ENCODE results near the gene RFX1.

RFX1 gene

GRCh38 chr19:13960863-13961784, 45.0 kb downstream of the RFX1 start:
- Histone ChIP-seq H3K4me1 (no peaks in the 10 kb centered on the region), H3K27me3 (ENCODE audit: control insufficient read depth, insufficient read depth, low read length) (no peaks in the 10 kb centered on the region), H3K4me2 (ENCODE audit: low read length) (no peak overlapping the region), H3K4me3 (ENCODE audit: low read depth, low read length) (no peak overlapping the region), H3K36me3 (ENCODE audit: control insufficient read depth, insufficient read depth, low read length) (no peaks in the 10 kb centered on the region), H3K79me2 (no peaks in the 10 kb centered on the region), H2AFZ (no peak overlapping the region), H3K9ac (no peak overlapping the region), H3K9me3 (ENCODE audit: control insufficient read depth, low read length) (no peaks in the 10 kb centered on the region), H3K27ac (no peak overlapping the region)
- TF ChIP-seq, protein P1, sequence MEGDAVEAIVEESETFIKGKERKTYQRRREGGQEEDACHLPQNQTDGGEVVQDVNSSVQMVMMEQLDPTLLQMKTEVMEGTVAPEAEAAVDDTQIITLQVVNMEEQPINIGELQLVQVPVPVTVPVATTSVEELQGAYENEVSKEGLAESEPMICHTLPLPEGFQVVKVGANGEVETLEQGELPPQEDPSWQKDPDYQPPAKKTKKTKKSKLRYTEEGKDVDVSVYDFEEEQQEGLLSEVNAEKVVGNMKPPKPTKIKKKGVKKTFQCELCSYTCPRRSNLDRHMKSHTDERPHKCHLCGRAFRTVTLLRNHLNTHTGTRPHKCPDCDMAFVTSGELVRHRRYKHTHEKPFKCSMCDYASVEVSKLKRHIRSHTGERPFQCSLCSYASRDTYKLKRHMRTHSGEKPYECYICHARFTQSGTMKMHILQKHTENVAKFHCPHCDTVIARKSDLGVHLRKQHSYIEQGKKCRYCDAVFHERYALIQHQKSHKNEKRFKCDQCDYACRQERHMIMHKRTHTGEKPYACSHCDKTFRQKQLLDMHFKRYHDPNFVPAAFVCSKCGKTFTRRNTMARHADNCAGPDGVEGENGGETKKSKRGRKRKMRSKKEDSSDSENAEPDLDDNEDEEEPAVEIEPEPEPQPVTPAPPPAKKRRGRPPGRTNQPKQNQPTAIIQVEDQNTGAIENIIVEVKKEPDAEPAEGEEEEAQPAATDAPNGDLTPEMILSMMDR (IDR thresholded peaks at IDR 0.05) = no peak

- H3K36me3 ChIP-seq (ENCODE audit: control insufficient read depth, insufficient read depth, low read length) = no peaks in the 10 kb centered on the region
- H3K79me2 ChIP-seq = no peaks in the 10 kb centered on the region
- H3K4me3 ChIP-seq (ENCODE audit: low read depth, low read length) = no peak overlapping the region
- H3K4me1 ChIP-seq = no peaks in the 10 kb centered on the region
- TF ChIP-seq, protein P1 (IDR thresholded peaks at IDR 0.05) = peak; percentile 38
- no peaks in the 10 kb centered on the region for H3K9me3 ChIP-seq (ENCODE audit: control insufficient read depth, low read length)
- no peak overlapping the region for H3K27ac ChIP-seq
- H2AFZ ChIP-seq = no peak overlapping the region
- no peaks in the 10 kb centered on the region for H3K27me3 ChIP-seq (ENCODE audit: control insufficient read depth, insufficient read depth, low read length)
- no peak overlapping the region for H3K4me2 ChIP-seq (ENCODE audit: low read length)
- H3K9ac ChIP-seq = no peak overlapping the region
Measured at GRCh38 chr19:13959962-13960862, 45.9 kb downstream of the RFX1 start.

GRCh38 chr19:13959141-13959961, 46.8 kb downstream of the RFX1 start:
- TF ChIP-seq, protein P1 (IDR thresholded peaks at IDR 0.05) = no peak
- Histone ChIP-seq H3K4me3 (ENCODE audit: low read depth, low read length) (no peak overlapping the region), H3K4me2 (ENCODE audit: low read length) (no peak overlapping the region), H3K36me3 (ENCODE audit: control insufficient read depth, insufficient read depth, low read length) (no peaks in the 10 kb centered on the region), H3K27me3 (ENCODE audit: control insufficient read depth, insufficient read depth, low read length) (no peaks in the 10 kb centered on the region), H3K79me2 (no peaks in the 10 kb centered on the region), H2AFZ (no peak overlapping the region), H3K9me3 (ENCODE audit: control insufficient read depth, low read length) (no peaks in the 10 kb centered on the region), H3K27ac (no peak overlapping the region), H3K4me1 (no peaks in the 10 kb centered on the region), H3K9ac (no peak overlapping the region)

DNA sequence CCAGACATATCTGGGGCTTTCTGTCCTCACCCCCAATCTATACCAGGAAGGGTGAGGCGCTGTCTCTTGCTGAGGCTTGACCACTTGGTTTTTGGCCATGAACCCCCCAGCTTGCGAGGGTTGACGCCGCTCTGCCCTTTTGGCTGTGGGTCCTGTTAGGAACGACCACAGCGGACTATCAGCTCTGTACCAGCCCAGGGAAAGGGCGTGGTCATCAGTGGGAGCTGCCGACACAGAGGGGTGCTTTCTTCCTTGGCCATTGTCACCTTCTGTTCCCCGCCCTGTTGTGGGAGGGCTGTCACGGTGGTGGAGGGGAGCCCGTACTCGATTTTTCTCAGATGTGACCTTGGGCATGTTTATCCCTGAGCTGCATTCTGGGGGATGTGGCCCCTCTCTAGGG, 48.1 kb downstream of the RFX1 start:
- H3K9me3 ChIP-seq (ENCODE audit: control insufficient read depth, low read length) = no peaks in the 10 kb centered on the region
- H3K27me3 ChIP-seq (ENCODE audit: control insufficient read depth, insufficient read depth, low read length) = no peaks in the 10 kb centered on the region
- no peaks in the 10 kb centered on the region for H3K36me3 ChIP-seq (ENCODE audit: control insufficient read depth, insufficient read depth, low read length)
- H3K4me2 ChIP-seq (ENCODE audit: low read length) = no peak overlapping the region
- H2AFZ ChIP-seq = no peak overlapping the region
- no peak overlapping the region for H3K27ac ChIP-seq
- peaks cover 7% of the 10 kb centered on the region for H3K4me1 ChIP-seq
- H3K9ac ChIP-seq = no peak overlapping the region
- H3K79me2 ChIP-seq = peaks cover 11% of the 10 kb centered on the region
- H3K4me3 ChIP-seq (ENCODE audit: low read depth, low read length) = no peak overlapping the region
- TF ChIP-seq, protein P1 (IDR thresholded peaks at IDR 0.05) = no peak
